ENCODE results near the gene LST1.

The LST1 gene

DNA sequence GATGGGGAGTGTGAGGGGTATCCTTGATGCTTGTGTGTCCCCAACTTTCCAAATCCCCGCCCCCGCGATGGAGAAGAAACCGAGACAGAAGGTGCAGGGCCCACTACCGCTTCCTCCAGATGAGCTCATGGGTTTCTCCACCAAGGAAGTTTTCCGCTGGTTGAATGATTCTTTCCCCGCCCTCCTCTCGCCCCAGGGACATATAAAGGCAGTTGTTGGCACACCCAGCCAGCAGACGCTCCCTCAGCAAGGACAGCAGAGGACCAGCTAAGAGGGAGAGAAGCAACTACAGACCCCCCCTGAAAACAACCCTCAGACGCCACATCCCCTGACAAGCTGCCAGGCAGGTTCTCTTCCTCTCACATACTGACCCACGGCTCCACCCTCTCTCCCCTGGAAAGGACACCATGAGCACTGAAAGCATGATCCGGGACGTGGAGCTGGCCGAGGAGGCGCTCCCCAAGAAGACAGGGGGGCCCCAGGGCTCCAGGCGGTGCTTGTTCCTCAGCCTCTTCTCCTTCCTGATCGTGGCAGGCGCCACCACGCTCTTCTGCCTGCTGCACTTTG, 10.7 kb upstream of the LST1 start, which contains the start of gene TNF:
Gene TNF, plus strand, starts transcription at position 231 of the 567 bp plus-strand sequence. Its CDS starts 177 bp downstream, at position 408.
- H3K9me3 Mint-ChIP-seq, result no peaks in the 10 kb centered on the region
- DNase-seq, result peak; percentile 57 to 74
- H3K4me1 Mint-ChIP-seq, result peaks cover 91% of the 10 kb centered on the region

DNA sequence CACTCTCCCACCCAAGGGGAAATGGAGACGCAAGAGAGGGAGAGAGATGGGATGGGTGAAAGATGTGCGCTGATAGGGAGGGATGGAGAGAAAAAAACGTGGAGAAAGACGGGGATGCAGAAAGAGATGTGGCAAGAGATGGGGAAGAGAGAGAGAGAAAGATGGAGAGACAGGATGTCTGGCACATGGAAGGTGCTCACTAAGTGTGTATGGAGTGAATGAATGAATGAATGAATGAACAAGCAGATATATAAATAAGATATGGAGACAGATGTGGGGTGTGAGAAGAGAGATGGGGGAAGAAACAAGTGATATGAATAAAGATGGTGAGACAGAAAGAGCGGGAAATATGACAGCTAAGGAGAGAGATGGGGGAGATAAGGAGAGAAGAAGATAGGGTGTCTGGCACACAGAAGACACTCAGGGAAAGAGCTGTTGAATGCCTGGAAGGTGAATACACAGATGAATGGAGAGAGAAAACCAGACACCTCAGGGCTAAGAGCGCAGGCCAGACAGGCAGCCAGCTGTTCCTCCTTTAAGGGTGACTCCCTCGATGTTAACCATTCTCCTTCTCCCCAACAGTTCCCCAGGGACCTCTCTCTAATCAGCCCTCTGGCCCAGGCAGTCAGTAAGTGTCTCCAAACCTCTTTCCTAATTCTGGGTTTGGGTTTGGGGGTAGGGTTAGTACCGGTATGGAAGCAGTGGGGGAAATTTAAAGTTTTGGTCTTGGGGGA, 10.0 kb upstream of the LST1 start:
- Mint-ChIP-seq H3K9me3 (no peaks in the 10 kb centered on the region), H3K27ac (peak overlapping the region; percentile 47 to 60), H3K4me1 (peaks cover 88% of the 10 kb centered on the region), H3K27me3 (no peaks in the 10 kb centered on the region), H3K4me3 (peak overlapping the region; percentile 86 to 97)
- ATAC-seq, result no peak
- DNase-seq, result no peak

More for the DNA sequence above, 10.7 kb upstream of the LST1 start, which contains the start of gene TNF:
- peak within 1 kb of the TSS; percentile 47 to 82 for H3K27ac Mint-ChIP-seq
- H3K27me3 Mint-ChIP-seq, result no peaks in the 10 kb centered on the region
- ATAC-seq, result peak; percentile 11
- peak within 1 kb of the TSS; percentile 86 to 97 for H3K4me3 Mint-ChIP-seq

DNA sequence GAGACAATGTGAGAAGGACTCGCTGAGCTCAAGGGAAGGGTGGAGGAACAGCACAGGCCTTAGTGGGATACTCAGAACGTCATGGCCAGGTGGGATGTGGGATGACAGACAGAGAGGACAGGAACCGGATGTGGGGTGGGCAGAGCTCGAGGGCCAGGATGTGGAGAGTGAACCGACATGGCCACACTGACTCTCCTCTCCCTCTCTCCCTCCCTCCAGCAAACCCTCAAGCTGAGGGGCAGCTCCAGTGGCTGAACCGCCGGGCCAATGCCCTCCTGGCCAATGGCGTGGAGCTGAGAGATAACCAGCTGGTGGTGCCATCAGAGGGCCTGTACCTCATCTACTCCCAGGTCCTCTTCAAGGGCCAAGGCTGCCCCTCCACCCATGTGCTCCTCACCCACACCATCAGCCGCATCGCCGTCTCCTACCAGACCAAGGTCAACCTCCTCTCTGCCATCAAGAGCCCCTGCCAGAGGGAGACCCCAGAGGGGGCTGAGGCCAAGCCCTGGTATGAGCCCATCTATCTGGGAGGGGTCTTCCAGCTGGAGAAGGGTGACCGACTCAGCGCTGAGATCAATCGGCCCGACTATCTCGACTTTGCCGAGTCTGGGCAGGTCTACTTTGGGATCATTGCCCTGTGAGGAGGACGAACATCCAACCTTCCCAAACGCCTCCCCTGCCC, 9.0 kb upstream of the LST1 start:
- ATAC-seq, result no peak
- Mint-ChIP-seq H3K27ac (peak overlapping the region in 1 of 2 donors; percentile 28), H3K4me3 (peak overlapping the region; percentile 86 to 97), H3K4me1 (peaks cover 79% of the 10 kb centered on the region), H3K9me3 (no peaks in the 10 kb centered on the region), H3K27me3 (no peaks in the 10 kb centered on the region)
- DNase-seq, result peak in 1 of 2 donors; percentile 48

DNA sequence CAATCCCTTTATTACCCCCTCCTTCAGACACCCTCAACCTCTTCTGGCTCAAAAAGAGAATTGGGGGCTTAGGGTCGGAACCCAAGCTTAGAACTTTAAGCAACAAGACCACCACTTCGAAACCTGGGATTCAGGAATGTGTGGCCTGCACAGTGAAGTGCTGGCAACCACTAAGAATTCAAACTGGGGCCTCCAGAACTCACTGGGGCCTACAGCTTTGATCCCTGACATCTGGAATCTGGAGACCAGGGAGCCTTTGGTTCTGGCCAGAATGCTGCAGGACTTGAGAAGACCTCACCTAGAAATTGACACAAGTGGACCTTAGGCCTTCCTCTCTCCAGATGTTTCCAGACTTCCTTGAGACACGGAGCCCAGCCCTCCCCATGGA, 8.5 kb upstream of the LST1 start:
- ATAC-seq, result no peak
- Mint-ChIP-seq H3K9me3 (no peaks in the 10 kb centered on the region), H3K27ac (no peak overlapping the region), H3K4me1 (peaks cover 84% of the 10 kb centered on the region), H3K4me3 (peak overlapping the region; percentile 86 to 97), H3K27me3 (no peaks in the 10 kb centered on the region)
- DNase-seq, result no peak

DNA sequence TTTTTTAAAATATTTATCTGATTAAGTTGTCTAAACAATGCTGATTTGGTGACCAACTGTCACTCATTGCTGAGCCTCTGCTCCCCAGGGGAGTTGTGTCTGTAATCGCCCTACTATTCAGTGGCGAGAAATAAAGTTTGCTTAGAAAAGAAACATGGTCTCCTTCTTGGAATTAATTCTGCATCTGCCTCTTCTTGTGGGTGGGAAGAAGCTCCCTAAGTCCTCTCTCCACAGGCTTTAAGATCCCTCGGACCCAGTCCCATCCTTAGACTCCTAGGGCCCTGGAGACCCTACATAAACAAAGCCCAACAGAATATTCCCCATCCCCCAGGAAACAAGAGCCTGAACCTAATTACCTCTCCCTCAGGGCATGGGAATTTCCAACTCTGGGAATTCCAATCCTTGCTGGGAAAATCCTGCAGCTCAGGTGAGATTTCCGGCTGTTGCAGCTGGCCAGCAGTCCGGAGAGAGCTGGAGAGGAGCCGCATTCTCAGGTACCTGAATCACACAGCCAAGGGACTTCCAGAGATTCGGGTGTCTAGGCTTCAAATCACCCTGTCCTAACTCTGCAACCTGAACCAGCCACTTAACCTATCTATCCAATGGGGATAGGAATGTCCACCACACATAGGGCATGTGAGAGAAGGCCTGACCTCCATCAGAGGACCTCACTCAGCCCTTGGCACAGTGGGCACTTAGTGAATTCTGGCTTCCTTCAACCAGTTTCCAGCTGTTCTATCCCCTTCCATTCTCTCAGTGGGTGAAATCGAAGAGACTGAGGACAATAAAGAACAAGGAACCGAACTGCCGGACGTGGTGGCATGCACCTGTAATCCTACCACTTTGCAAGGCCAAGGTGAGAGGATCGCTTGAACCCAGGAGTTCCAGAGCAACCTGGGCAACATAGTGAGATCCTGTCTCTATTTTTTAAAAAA, 7.6 kb upstream of the LST1 start:
- Mint-ChIP-seq H3K27ac (peak overlapping the region in 1 of 2 donors; percentile 84), H3K27me3 (no peaks in the 10 kb centered on the region), H3K4me1 (peaks cover 82% of the 10 kb centered on the region), H3K4me3 (peak overlapping the region; percentile 66 to 93), H3K9me3 (no peaks in the 10 kb centered on the region)
- DNase-seq, result no peak
- no peak for ATAC-seq

DNA sequence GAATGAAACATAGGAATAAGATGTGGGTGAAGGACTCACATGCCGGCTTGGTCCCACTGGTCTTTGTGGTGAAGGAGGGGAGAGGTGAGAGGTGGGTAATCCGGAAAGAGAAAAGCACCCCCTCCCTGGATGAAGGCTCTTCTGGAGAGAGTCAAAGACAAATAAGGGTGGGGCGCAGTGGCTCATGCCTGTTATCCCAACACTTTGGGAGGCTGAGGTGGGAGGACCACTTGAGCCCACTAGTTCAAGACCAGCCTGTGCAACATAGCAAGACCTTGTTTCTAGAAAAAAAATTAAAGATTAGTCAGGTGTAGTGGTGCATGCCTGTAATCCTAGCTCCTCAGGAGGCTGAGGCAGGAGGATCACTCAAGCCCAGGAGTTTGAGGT, 7.0 kb upstream of the LST1 start:
- H3K4me1 Mint-ChIP-seq, result peaks cover 76% of the 10 kb centered on the region
- H3K4me3 Mint-ChIP-seq, result peak overlapping the region; percentile 66 to 93
- H3K9me3 Mint-ChIP-seq, result no peaks in the 10 kb centered on the region
- DNase-seq (no peak), ATAC-seq (no peak)
- no peaks in the 10 kb centered on the region for H3K27me3 Mint-ChIP-seq
- H3K27ac Mint-ChIP-seq, result peak overlapping the region in 1 of 2 donors; percentile 84

DNA sequence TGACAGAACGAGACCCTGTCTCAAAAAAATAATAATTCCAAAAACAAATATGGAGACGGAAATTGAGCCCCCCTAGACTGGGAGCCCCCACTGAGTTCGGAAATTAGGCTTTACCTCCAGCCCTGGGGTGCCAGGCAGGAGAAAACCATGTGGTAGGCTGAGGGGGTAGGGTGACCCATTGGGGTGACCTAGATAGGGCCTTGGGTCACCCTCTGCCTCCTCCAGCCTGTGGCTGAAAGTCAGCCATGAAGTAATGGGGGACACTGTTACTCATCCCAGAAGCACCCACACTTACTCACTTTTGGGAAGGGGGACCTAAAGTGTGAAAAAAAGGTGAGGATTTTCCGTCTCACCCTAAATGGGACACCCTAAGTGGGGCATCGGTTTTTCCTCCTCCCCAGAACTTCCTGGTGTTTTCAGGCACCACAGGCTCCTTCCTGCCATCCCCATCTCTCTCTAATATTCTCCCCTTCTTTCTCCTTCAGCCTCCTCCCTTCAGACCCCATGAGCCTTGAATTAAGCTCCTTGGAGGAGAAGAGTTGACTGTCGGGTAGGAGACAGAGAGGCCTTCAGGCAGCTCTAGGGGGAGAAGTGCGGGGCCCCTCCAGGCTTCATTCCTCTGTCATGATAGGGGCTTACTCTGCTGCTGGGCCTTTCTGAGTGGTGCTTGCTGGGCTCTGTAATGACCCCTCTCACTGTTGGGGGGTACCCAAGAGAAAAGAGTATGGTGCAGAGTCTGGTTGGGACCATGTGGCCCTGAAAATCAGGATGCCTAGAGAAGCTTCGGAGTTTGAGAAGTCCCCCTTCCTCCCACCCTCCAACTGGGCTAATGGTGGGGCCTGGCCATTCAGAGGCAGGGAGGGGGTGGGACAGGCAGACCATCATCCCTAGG, 6.3 kb upstream of the LST1 start:
- H3K9me3 Mint-ChIP-seq, result no peaks in the 10 kb centered on the region
- ATAC-seq (peak; percentile 9), DNase-seq (peak in 1 of 2 donors; percentile 29)
- peak overlapping the region; percentile 91 to 93 for H3K4me3 Mint-ChIP-seq
- peaks cover 69% of the 10 kb centered on the region for H3K4me1 Mint-ChIP-seq
- peak overlapping the region; percentile 93 for H3K27ac Mint-ChIP-seq
- H3K27me3 Mint-ChIP-seq, result no peaks in the 10 kb centered on the region

DNA sequence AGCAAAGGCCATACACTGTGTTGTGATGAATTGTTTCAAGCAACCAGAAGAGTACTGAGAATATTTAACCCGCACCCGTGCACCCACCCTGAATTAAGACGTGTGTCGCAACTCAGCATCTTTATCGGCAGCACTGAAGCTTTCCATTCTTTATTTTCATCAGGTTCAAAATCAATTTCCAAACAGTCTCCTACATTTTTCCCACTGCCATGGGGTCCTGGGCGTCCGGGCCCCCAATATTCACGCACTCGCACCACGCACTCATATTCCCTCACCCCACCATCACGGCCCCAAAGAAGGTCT, 5.7 kb upstream of the LST1 start:
- Mint-ChIP-seq H3K9me3 (no peaks in the 10 kb centered on the region), H3K27me3 (no peaks in the 10 kb centered on the region), H3K27ac (peak overlapping the region; percentile 93), H3K4me1 (peaks cover 66% of the 10 kb centered on the region), H3K4me3 (peak overlapping the region; percentile 91 to 93)
- ATAC-seq (peak; percentile 5), DNase-seq (no peak)

DNA sequence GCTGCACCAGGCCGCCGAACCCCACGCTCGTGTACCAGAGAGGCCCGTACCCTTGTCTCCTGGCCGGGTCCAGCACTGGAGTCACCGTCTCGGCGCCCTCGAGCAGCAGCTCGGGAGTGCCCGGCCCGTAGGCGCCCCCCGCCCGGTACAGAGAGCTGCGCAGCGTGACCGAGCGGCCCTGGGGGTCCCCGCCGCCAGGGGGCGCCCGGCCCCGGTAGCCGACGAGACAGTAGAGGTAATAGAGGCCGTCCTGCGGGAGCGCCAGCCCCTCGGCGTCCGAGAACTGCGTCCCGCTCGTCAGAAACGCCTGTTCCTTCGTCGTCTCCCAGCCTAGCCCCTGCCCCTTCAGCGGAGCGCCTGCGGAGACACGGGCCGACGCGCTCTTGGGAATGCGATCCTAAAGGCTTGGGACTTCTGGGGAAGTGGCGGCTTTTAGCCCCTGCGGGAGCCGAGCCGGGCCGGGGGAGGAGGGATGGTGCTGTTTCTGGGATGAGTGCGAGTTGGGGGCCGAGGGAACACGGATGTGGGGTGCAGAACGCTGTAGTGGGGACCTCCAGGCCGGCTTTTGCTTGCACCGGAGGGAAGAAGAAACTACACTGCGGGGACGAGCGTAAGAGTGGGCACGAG, 5.2 kb upstream of the LST1 start:
- peak overlapping the region; percentile 91 to 93 for H3K4me3 Mint-ChIP-seq
- H3K27ac Mint-ChIP-seq, result peak overlapping the region; percentile 93 to 96
- H3K27me3 Mint-ChIP-seq, result no peaks in the 10 kb centered on the region
- peak; percentile 90 to 92 for DNase-seq
- no peaks in the 10 kb centered on the region for H3K9me3 Mint-ChIP-seq
- H3K4me1 Mint-ChIP-seq, result peaks cover 66% of the 10 kb centered on the region
- ATAC-seq, result peak; percentile 87

DNA sequence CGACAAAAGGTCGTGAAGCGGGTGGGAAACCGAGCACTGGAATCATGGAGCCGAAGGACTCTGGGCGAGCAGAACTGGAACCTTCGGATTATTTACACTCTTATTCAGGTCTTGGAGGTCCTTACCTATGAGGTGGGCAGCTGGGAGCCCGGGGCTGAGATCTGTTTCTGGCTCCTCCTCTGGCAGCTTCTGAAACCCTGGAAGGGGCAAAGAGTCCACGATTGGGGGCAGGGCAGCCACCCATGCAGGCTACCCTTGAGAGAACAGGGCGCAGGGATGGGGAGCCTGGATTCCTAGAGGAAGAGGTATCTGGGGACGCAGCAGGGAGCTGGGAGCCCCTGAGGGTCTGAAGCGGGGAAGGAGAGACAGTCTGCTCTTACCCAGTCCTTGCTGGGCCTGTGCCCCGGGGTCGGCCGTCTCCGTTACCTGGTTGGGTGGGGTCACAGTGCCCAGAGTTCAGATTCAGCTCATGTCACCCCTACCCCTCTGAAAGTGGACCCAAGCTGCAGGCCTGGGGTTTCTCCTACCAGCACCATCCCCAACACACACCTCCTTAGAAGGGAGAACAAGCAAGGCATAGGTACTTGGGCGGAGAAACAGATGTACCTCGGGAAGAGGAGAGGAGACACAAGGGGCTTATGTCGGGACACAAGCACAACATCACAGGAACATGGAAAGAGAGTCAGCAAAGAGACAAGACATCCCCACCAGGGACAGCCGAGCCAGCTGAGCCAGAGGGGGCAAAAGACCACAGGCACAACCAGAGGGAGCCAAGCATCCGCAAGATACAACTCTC, 4.4 kb upstream of the LST1 start:
- H3K9me3 Mint-ChIP-seq, result no peaks in the 10 kb centered on the region
- peak overlapping the region; percentile 91 to 93 for H3K4me3 Mint-ChIP-seq
- no peak for DNase-seq
- H3K27ac Mint-ChIP-seq, result peak overlapping the region; percentile 93 to 96
- ATAC-seq, result no peak
- H3K27me3 Mint-ChIP-seq, result no peaks in the 10 kb centered on the region
- H3K4me1 Mint-ChIP-seq, result peaks cover 66% of the 10 kb centered on the region

DNA sequence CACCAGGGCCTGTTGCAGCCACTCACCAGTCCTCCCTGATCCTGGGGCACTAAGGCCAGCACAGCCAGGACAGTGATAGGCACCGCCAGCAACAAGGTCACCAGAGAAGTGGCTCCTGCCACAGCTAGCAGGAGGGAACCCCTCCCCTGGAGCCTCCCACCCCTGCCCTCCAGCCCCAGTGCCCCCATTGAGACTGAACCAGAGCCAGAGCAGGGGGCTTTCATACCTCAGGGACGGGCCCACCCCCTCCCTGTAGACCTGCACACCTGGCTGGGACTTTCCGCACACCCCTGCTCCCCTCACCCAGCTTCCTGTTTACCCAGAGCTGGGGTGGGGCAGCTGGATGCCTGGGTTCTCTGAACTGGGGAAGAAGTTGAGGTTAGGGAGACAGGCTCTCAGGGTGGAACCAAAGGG, 3.8 kb upstream of the LST1 start, which contains the start of gene LTB:
Gene LTB, minus strand, starts transcription at position 195 of the 414 bp plus-strand sequence. Its CDS starts 7 bp downstream, at position 188.
- H3K27me3 Mint-ChIP-seq, result no peaks in the 10 kb centered on the region
- H3K4me3 Mint-ChIP-seq, result peak within 1 kb of the TSS; percentile 91 to 93
- no peaks in the 10 kb centered on the region for H3K9me3 Mint-ChIP-seq
- peaks cover 66% of the 10 kb centered on the region for H3K4me1 Mint-ChIP-seq
- ATAC-seq (peak; percentile 16), DNase-seq (no peak)
- peak within 1 kb of the TSS; percentile 93 to 96 for H3K27ac Mint-ChIP-seq

DNA sequence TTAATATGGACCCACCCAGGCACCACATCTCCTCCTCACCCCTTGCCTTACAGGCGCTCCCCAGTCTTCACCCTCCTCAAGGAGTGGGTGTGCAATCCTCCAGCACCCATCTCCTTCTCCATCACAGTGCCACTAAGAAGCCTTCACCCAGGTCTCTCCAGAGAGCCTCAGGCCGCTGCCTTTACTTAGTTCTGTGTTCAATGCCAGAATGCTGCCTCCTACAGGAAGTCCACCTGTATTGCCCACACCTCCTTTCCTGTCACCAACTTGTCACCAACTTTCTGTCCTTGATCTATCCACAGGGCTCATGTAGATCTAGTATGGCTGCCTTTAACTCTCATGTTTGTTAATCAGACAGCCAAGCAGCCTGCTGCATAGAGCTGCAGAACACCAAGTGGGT, 586 bp upstream of the LST1 start:
- ATAC-seq, result peak; percentile 39
- H3K9me3 Mint-ChIP-seq, result no peaks in the 10 kb centered on the region

DNA sequence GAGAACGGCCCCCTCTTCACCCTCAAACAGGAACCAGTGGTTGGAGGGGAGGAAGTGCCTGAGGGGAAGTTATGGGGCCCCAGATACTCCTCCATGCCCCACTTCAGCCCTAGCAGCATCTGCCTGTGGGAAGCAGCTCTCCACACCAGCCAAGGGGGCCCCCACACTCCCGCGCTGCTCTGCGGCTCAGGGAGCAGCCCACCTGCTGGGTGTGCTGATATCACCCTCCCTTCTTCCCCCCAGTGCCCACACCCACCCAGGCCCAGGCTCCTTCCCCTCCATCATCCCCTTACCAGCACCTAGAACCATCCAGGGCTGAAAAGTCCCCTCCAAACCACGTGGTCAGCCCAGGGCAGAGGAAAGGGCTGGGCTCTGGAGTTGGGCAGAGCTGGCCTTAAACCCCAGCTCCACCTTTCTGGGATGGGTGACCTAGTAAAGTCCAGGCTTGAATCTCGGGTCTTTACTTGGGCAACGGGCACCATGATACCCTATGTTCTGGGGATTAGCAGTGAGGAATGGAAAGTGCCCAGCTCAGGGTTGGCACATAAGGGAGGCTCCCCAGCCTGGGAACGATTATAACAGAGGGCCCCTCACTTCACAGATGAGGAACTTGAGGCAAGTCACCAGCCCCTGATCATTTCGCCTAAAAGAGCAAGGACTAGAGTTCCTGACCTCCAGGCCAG, 663 bp downstream of the LST1 start:
- peak overlapping the region; percentile 82 to 88 for H3K4me3 Mint-ChIP-seq
- no peaks in the 10 kb centered on the region for H3K9me3 Mint-ChIP-seq
- no peaks in the 10 kb centered on the region for H3K27me3 Mint-ChIP-seq
- peak; percentile 58 for ATAC-seq
- peaks cover 63% of the 10 kb centered on the region for H3K4me1 Mint-ChIP-seq
- H3K27ac Mint-ChIP-seq, result peak overlapping the region; percentile 89 to 92
- DNase-seq, result peak in 1 of 2 donors; percentile 30

More for the DNA sequence above, 586 bp upstream of the LST1 start:
- H3K4me1 Mint-ChIP-seq, result peaks cover 65% of the 10 kb centered on the region
- peak overlapping the region; percentile 51 to 92 for H3K27ac Mint-ChIP-seq
- H3K4me3 Mint-ChIP-seq, result peak overlapping the region; percentile 82 to 88
- no peaks in the 10 kb centered on the region for H3K27me3 Mint-ChIP-seq
- peak; percentile 54 to 62 for DNase-seq

Measured in stimulated activated naive CD8-positive, alpha-beta T cell treated with anti-CD3 and anti-CD28 coated beads, Interleukin-15, amount 100 ng/mL, for 72 hours (primary cell).